H9 (cell line): ENCODE data around the gene PANK2. TPM values are rescaled to one million over a fixed set of nuclear protein-coding genes. Genes with fewer than 3 reads are reported as not detected.

Source experiments
- DNase-seq: peaks from one replicate; pipeline ENCODE4 v3.0.0-alpha.2; 2017
- H2AFZ ChIP-seq: one replicate; pipeline ENCODE4 v1.6.1; 2013; ENCODE audit warnings: mild to moderate bottlenecking, low read length, control low read depth, moderate library complexity
- H2AK5ac ChIP-seq: 2 replicates; pipeline ENCODE4 v1.6.1; 2013; ENCODE audit warnings: low read length, control low read depth, mixed read lengths; ENCODE audit not compliant: insufficient read length
- H2BK120ac ChIP-seq: one replicate; pipeline ENCODE4 v1.6.1; 2013; ENCODE audit warnings: low read depth, mild to moderate bottlenecking, low read length, control low read depth, inconsistent platforms; ENCODE audit not compliant: poor library complexity, severe bottlenecking
- H2BK12ac ChIP-seq: 2 replicates; pipeline ENCODE4 v1.6.1; 2013; ENCODE audit warnings: low read length, control low read depth, mixed read lengths, low read depth; ENCODE audit not compliant: insufficient read length
- H2BK15ac ChIP-seq: 2 replicates; pipeline ENCODE4 v1.6.1; 2013; ENCODE audit warnings: low read depth, low read length, control low read depth
- H2BK20ac ChIP-seq: one replicate; pipeline ENCODE4 v1.6.1; 2013; ENCODE audit warnings: low read depth, mild to moderate bottlenecking, low read length, control low read depth, inconsistent platforms; ENCODE audit not compliant: poor library complexity, severe bottlenecking
- H2BK5ac ChIP-seq: 2 replicates; pipeline ENCODE4 v1.6.1; 2013; ENCODE audit warnings: low read length, control low read depth, mixed read lengths; ENCODE audit not compliant: insufficient read length
- H3K14ac ChIP-seq: 2 replicates; pipeline ENCODE4 v1.6.1; 2013; ENCODE audit warnings: low read length, control low read depth; ENCODE audit not compliant: insufficient read depth
- H3K18ac ChIP-seq: 2 replicates; pipeline ENCODE4 v1.6.1; 2013; ENCODE audit warnings: low read depth, mild to moderate bottlenecking, mixed read lengths, low read length, control low read depth; ENCODE audit not compliant: insufficient read length
- H3K23ac ChIP-seq: 2 replicates; pipeline ENCODE4 v1.6.1; 2013; ENCODE audit warnings: low read length, control low read depth, mixed read lengths, low read depth; ENCODE audit not compliant: insufficient read length
- H3K23me2 ChIP-seq: 2 replicates; pipeline ENCODE4 v1.6.1; 2013; ENCODE audit warnings: low read depth, mild to moderate bottlenecking, mixed read lengths, low read length, control low read depth; ENCODE audit not compliant: insufficient read length, poor library complexity, severe bottlenecking
- H3K27ac ChIP-seq: 2 replicates; pipeline ENCODE4 v1.5.1; 2013; ENCODE audit warnings: low read length, control low read depth, mixed read lengths, low read depth; ENCODE audit not compliant: insufficient read length
- H3K27me3 ChIP-seq: 2 replicates; pipeline ENCODE4 v1.6.1; 2013; ENCODE audit warnings: low read length, control low read depth, inconsistent platforms; ENCODE audit not compliant: insufficient read depth
- H3K4ac ChIP-seq: 2 replicates; pipeline ENCODE4 v1.6.1; 2013; ENCODE audit warnings: low read depth, mild to moderate bottlenecking, control low read depth, inconsistent platforms, low read length, moderate library complexity
- H3K4me1 ChIP-seq: 2 replicates; pipeline ENCODE4 v1.6.1; 2013; ENCODE audit warnings: low read length, control low read depth, inconsistent platforms; ENCODE audit not compliant: insufficient read depth
- H3K4me2 ChIP-seq: 2 replicates; pipeline ENCODE4 v1.6.1; 2013; ENCODE audit warnings: low read length, control low read depth, mixed read lengths; ENCODE audit not compliant: insufficient read length, insufficient read depth
- H3K56ac ChIP-seq: 2 replicates; pipeline ENCODE4 v1.6.1; 2013; ENCODE audit warnings: low read depth, mild to moderate bottlenecking, mixed read lengths, low read length, control low read depth; ENCODE audit not compliant: insufficient read length
- H3K79me1 ChIP-seq: 2 replicates; pipeline ENCODE4 v1.6.1; 2013; ENCODE audit warnings: low read depth, mild to moderate bottlenecking, moderate library complexity, low read length, control low read depth, inconsistent platforms; ENCODE audit not compliant: insufficient read depth, poor library complexity, severe bottlenecking
- H3K79me2 ChIP-seq: 2 replicates; pipeline ENCODE4 v1.6.1; 2013; ENCODE audit warnings: low read length, control low read depth, inconsistent platforms; ENCODE audit not compliant: insufficient read depth
- H3K9ac ChIP-seq: 2 replicates; pipeline ENCODE4 v1.6.1; 2013; ENCODE audit warnings: low read length, control low read depth, mixed read lengths; ENCODE audit not compliant: insufficient read length; ENCODE audit errors: extremely low read depth
- H3K9me3 ChIP-seq: one replicate; pipeline ENCODE4 v1.6.1; 2013; ENCODE audit warnings: low read depth, low read length, inconsistent platforms; ENCODE audit not compliant: control insufficient read depth
- H3T11ph ChIP-seq: one replicate; pipeline ENCODE4 v1.6.1; 2013; ENCODE audit warnings: mild to moderate bottlenecking, low read length, control low read depth, inconsistent platforms
- H4K20me1 ChIP-seq: one replicate; pipeline ENCODE4 v1.6.1; 2013; ENCODE audit not compliant: control insufficient read depth, insufficient read length, insufficient read depth
- H4K5ac ChIP-seq: 2 replicates; pipeline ENCODE4 v1.6.1; 2013; ENCODE audit warnings: low read depth, mild to moderate bottlenecking, mixed read lengths, low read length, control low read depth; ENCODE audit not compliant: insufficient read length
- H4K8ac ChIP-seq: replicated peaks from 2 replicates; pipeline ENCODE4 v1.6.1; 2013; ENCODE audit warnings: low read length, control low read depth, mixed read lengths, low read depth; ENCODE audit not compliant: insufficient read length
- H4K91ac ChIP-seq: 2 replicates; pipeline ENCODE4 v1.6.1; 2013; ENCODE audit warnings: low read depth, mild to moderate bottlenecking, moderate library complexity, mixed read lengths, low read length, control low read depth; ENCODE audit not compliant: insufficient read length
- H3K27ac Mint-ChIP-seq, 3 experiments: 2 replicates in 2 of 3; 3 replicates in 1 of 3; pipeline ENCODE4 v1.8.0; 2020 to 2021; ENCODE audit warnings: mixed read lengths in 3 of 3, mild to moderate bottlenecking in 1 of 3, moderate library complexity in 1 of 3
- H3K27me3 Mint-ChIP-seq: 2 replicates; pipeline ENCODE4 v1.8.0; 2021; ENCODE audit warnings: low read depth, mild to moderate bottlenecking, moderate library complexity, mixed read lengths
- H3K36me3 Mint-ChIP-seq, 3 experiments: 2 replicates in 2 of 3; 3 replicates in 1 of 3; pipeline ENCODE4 v1.8.0; 2020 to 2021; ENCODE audit warnings: low read depth in 3 of 3, mixed read lengths in 3 of 3; ENCODE audit not compliant: insufficient read depth in 1 of 3
- H3K4me1 Mint-ChIP-seq, 2 experiments: 2 replicates each; pipeline ENCODE4 v1.8.0; 2020; ENCODE audit warnings: mixed read lengths in 2 of 2
- H3K4me3 Mint-ChIP-seq, 2 experiments: 2 replicates in 1 of 2; 3 replicates in 1 of 2; pipeline ENCODE4 v1.8.0; 2020 to 2021; ENCODE audit warnings: mild to moderate bottlenecking in 2 of 2, mixed read lengths in 2 of 2, moderate library complexity in 1 of 2
- H3K9me3 Mint-ChIP-seq, 2 experiments: 2 replicates in 1 of 2; 3 replicates in 1 of 2; pipeline ENCODE4 v1.8.0; 2020; ENCODE audit warnings: mild to moderate bottlenecking in 2 of 2, mixed read lengths in 2 of 2, moderate library complexity in 1 of 2
- CTCF ChIP-seq: fragments of 200-600 bp; sonication (generic); conservative IDR thresholded peaks from 3 replicates; pipeline ENCODE4 v1.8.0; 2021; ENCODE audit warnings: antibody characterized with exemption, mild to moderate bottlenecking
- WGBS: extraction: QIAGEN DNeasy Blood & Tissue Kit; methylation state at CpG from one replicate; pipeline ENCODE4 v1.1.7; 2013; ENCODE audit warnings: missing lambda C conversion rate, low lambda C conversion rate, mixed read lengths; ENCODE audit not compliant: insufficient read length; ENCODE audit errors: extremely low coverage; 5-methylcytosine and 5-hydroxymethylcytosine counted together
- total RNA-seq: library from RNA; stranded (reverse); gene quantifications from 2 replicates; pipeline ENCODE4 v1.2.1, GENCODE V29; 2021

The PANK2 gene
- total RNA-seq, 1 experiment from 2014 or later: 65.4 TPM

GRCh38 chr20:3862333-3862732, 26.9 kb upstream of the PANK2 start:
- Histone ChIP-seq H2BK20ac (no peak overlapping the region), H3K23ac (no peak overlapping the region), H2BK5ac (no peak overlapping the region), H2BK15ac (no peak overlapping the region), H3K27me3 (no peaks in the 10 kb centered on the region), H3K23me2 (no peaks in the 10 kb centered on the region), H4K8ac (no peak overlapping the region), H2AK5ac (no peak overlapping the region), H2BK12ac (no peak overlapping the region), H4K20me1 (no peaks in the 10 kb centered on the region), H3K56ac (no peak overlapping the region), H4K91ac (no peak overlapping the region), H3K14ac (no peak overlapping the region), H3K4ac (no peak overlapping the region), H3K18ac (no peak overlapping the region), H3K9ac (no peak overlapping the region), H3K4me2 (no peak overlapping the region), H2BK120ac (no peak overlapping the region), H3K4me1 (no peaks in the 10 kb centered on the region), H3K27ac (no peak overlapping the region), H3T11ph (no peak overlapping the region), H3K79me1 (no peaks in the 10 kb centered on the region), H2AFZ (no peak overlapping the region), H3K9me3 (no peaks in the 10 kb centered on the region), H4K5ac (no peak overlapping the region), H3K79me2 (no peaks in the 10 kb centered on the region)
- Mint-ChIP-seq H3K4me1 (no peaks in the 10 kb centered on the region), H3K9me3 (peaks cover 0 to 4% of the 10 kb centered on the region in 2 experiments; a peak in 2 of 5 replicates), H3K27me3 (peaks cover 2% of the 10 kb centered on the region), H3K36me3 (peaks cover 39 to 76% (median 62%) of the 10 kb centered on the region in 3 experiments), H3K4me3 (no peak overlapping the region), H3K27ac (no peak overlapping the region)
- no CpG with 5 or more reads among the region's 1 CpG for WGBS
- no peak for TF ChIP-seq CTCF
- no peak for DNase-seq
